Gastroesophageal sphincter (tissue), 3 donors: ENCODE results near the gene NOS3.
A peak's percentile ranks its signal among the peaks of the same experiment; 100 is the strongest.

Experiments used
- EP300 ChIP-seq: sonication (generic); formaldehyde crosslinking; IDR thresholded peaks from one replicate; pipeline ENCODE4 v1.6.1; 2017; ENCODE audit warnings: antibody characterized with exemption, mild to moderate bottlenecking
- POLR2A ChIP-seq, 2 donors: fragments of 450-650 bp; IDR thresholded peaks; one replicate each; pipeline ENCODE4 v1.6.1; 2017; ENCODE audit warnings: antibody characterized with exemption in 2 of 2, mild to moderate bottlenecking in 2 of 2, moderate library complexity in 1 of 2
- POLR2AphosphoS5 ChIP-seq: sonication (generic); formaldehyde crosslinking; IDR thresholded peaks from one replicate; pipeline ENCODE4 v1.6.1; 2017; ENCODE audit warnings: antibody characterized with exemption
- TF ChIP-seq, protein P1 (sequence below), 4 experiments: fragments of 200-600 bp in 2 of 4; fragments of 450-650 bp in 2 of 4; sonication (generic) in 1 of 4; IDR thresholded peaks; one replicate each; pipeline ENCODE4 v1.5.1; 2017 to 2019; ENCODE audit warnings: antibody characterized with exemption in 4 of 4, mild to moderate bottlenecking in 2 of 4, moderate library complexity in 2 of 4

GRCh38 chr7:150972023-150972468 is 18.8 kb upstream of the NOS3 start:
- TF ChIP-seq, protein P1, sequence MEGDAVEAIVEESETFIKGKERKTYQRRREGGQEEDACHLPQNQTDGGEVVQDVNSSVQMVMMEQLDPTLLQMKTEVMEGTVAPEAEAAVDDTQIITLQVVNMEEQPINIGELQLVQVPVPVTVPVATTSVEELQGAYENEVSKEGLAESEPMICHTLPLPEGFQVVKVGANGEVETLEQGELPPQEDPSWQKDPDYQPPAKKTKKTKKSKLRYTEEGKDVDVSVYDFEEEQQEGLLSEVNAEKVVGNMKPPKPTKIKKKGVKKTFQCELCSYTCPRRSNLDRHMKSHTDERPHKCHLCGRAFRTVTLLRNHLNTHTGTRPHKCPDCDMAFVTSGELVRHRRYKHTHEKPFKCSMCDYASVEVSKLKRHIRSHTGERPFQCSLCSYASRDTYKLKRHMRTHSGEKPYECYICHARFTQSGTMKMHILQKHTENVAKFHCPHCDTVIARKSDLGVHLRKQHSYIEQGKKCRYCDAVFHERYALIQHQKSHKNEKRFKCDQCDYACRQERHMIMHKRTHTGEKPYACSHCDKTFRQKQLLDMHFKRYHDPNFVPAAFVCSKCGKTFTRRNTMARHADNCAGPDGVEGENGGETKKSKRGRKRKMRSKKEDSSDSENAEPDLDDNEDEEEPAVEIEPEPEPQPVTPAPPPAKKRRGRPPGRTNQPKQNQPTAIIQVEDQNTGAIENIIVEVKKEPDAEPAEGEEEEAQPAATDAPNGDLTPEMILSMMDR (IDR thresholded peaks at IDR 0.05) = no peak
- TF ChIP-seq POLR2AphosphoS5 (peak; percentile 97), POLR2A (IDR thresholded peaks at IDR 0.05) (no peak), EP300 (no peak)
